Ectodermal cell (in vitro differentiated cells): ENCODE results near the gene FNIP1.
"Not testable (repeated sequence)": the region's sequence is repeated elsewhere in the genome, so short reads cannot be mapped to it uniquely, and the experiment has no call there.

Source experiments
- H3K27ac ChIP-seq: 2 replicates; pipeline ENCODE4 v1.7.0; 2013; ENCODE audit warnings: mild to moderate bottlenecking, low read depth, low read length; ENCODE audit not compliant: insufficient read depth, poor library complexity, severe bottlenecking
- H3K27me3 ChIP-seq: 2 replicates; pipeline ENCODE4 v1.7.0; 2013; ENCODE audit warnings: mild to moderate bottlenecking, low read length; ENCODE audit not compliant: insufficient read depth, control insufficient read depth, poor library complexity, severe bottlenecking
- H3K36me3 ChIP-seq: one replicate; pipeline ENCODE4 v1.7.0; 2013; ENCODE audit warnings: low read length; ENCODE audit not compliant: control insufficient read depth, insufficient read depth
- H3K4me1 ChIP-seq: one replicate; pipeline ENCODE4 v1.7.0; 2013; ENCODE audit warnings: low read length; ENCODE audit not compliant: control insufficient read depth, insufficient read depth
- H3K4me3 ChIP-seq: 2 replicates; pipeline ENCODE4 v1.7.0; 2013; ENCODE audit warnings: low read depth, low read length, control low read depth; ENCODE audit not compliant: insufficient read depth
- H3K9me3 ChIP-seq: 2 replicates; pipeline ENCODE4 v1.7.0; 2013; ENCODE audit warnings: mild to moderate bottlenecking, low read length, moderate library complexity; ENCODE audit not compliant: control insufficient read depth
- WGBS, 2 experiments: methylation state at CpG; one replicate each; pipeline ENCODE4 v1.1.7; 2013; ENCODE audit warnings: missing lambda C conversion rate in 2 of 2; 5-methylcytosine and 5-hydroxymethylcytosine counted together

Gene FNIP1

GRCh38 chr5:131694926-131695325 lies 101.9 kb downstream of the FNIP1 start:
- Histone ChIP-seq H3K27me3 (no peaks in the 10 kb centered on the region), H3K4me1 (no peaks in the 10 kb centered on the region), H3K4me3 (no peak overlapping the region), H3K27ac (no peak overlapping the region), H3K36me3 (peaks cover 5% of the 10 kb centered on the region), H3K9me3 (no peaks in the 10 kb centered on the region)
- WGBS, 2 experiments = 90 to 96% methylated on average over 4 of the region's 4 CpGs

- Histone ChIP-seq H3K4me3 (no peak overlapping the region), H3K36me3 (peaks cover 5% of the 10 kb centered on the region), H3K27ac (no peak overlapping the region), H3K27me3 (no peaks in the 10 kb centered on the region), H3K9me3 (no peaks in the 10 kb centered on the region), H3K4me1 (no peaks in the 10 kb centered on the region)
- 93 to 100% methylated on average over 1 of the region's 1 CpG for WGBS, 2 experiments
These were observed 102.9 kb downstream of the FNIP1 start for GRCh38 chr5:131693894-131694293.

- Histone ChIP-seq H3K9me3 (no peaks in the 10 kb centered on the region), H3K27me3 (no peaks in the 10 kb centered on the region), H3K4me3 (no peak overlapping the region), H3K27ac (no peak overlapping the region), H3K4me1 (no peaks in the 10 kb centered on the region), H3K36me3 (peaks cover 5% of the 10 kb centered on the region)
- WGBS, 2 experiments = 92 to 95% methylated on average over 7 of the region's 7 CpGs
These were observed 111.2 kb downstream of the FNIP1 start for GRCh38 chr5:131685516-131686171.

GRCh38 chr5:131684595-131684994 lies 112.2 kb downstream of the FNIP1 start:
- Histone ChIP-seq H3K27ac (no peak overlapping the region), H3K4me3 (no peak overlapping the region), H3K27me3 (no peaks in the 10 kb centered on the region), H3K9me3 (no peaks in the 10 kb centered on the region), H3K36me3 (no peaks in the 10 kb centered on the region), H3K4me1 (no peaks in the 10 kb centered on the region)

GRCh38 chr5:131684051-131684450 lies 112.8 kb downstream of the FNIP1 start:
- Histone ChIP-seq H3K27ac (no peak overlapping the region), H3K36me3 (no peaks in the 10 kb centered on the region), H3K27me3 (no peaks in the 10 kb centered on the region), H3K4me3 (no peak overlapping the region), H3K4me1 (no peaks in the 10 kb centered on the region), H3K9me3 (no peaks in the 10 kb centered on the region)
- WGBS, 2 experiments = 92 to 100% methylated on average over 1 of the region's 1 CpG

- Histone ChIP-seq H3K27me3 (no peaks in the 10 kb centered on the region), H3K4me3 (no peak overlapping the region), H3K4me1 (no peaks in the 10 kb centered on the region), H3K27ac (no peak overlapping the region), H3K9me3 (no peaks in the 10 kb centered on the region), H3K36me3 (no peaks in the 10 kb centered on the region)
- 97 to 100% methylated on average over 1 to 2 of the region's 2 CpGs for WGBS, 2 experiments
These were observed 114.0 kb downstream of the FNIP1 start for GRCh38 chr5:131682826-131683225.

- Histone ChIP-seq H3K27ac (no peak overlapping the region), H3K4me3 (no peak overlapping the region), H3K36me3 (no peaks in the 10 kb centered on the region), H3K27me3 (no peaks in the 10 kb centered on the region), H3K4me1 (no peaks in the 10 kb centered on the region), H3K9me3 (no peaks in the 10 kb centered on the region)
- WGBS, 2 experiments = 84 to 98% methylated on average over 4 to 5 of the region's 5 CpGs
These were observed 114.6 kb downstream of the FNIP1 start for GRCh38 chr5:131682175-131682574.

GRCh38 chr5:131679911-131680310 lies 116.9 kb downstream of the FNIP1 start:
- Histone ChIP-seq H3K4me3 (no peak overlapping the region), H3K27me3 (no peaks in the 10 kb centered on the region), H3K9me3 (no peaks in the 10 kb centered on the region), H3K36me3 (no peaks in the 10 kb centered on the region), H3K27ac (no peak overlapping the region), H3K4me1 (no peaks in the 10 kb centered on the region)
- 100% methylated on average over 1 of the region's 1 CpG for WGBS, 2 experiments

GRCh38 chr5:131678273-131678672 lies 118.5 kb downstream of the FNIP1 start:
- not testable (repeated sequence) for H3K36me3 ChIP-seq, H3K9me3 ChIP-seq, H3K4me1 ChIP-seq, H3K27ac ChIP-seq, H3K4me3 ChIP-seq, H3K27me3 ChIP-seq
- 96 to 98% methylated on average over 4 to 7 of the region's 10 CpGs for WGBS, 2 experiments

GRCh38 chr5:131677115-131677514 lies 119.7 kb downstream of the FNIP1 start:
- Histone ChIP-seq H3K27ac (no peak overlapping the region), H3K4me1 (no peaks in the 10 kb centered on the region), H3K4me3 (no peak overlapping the region), H3K9me3 (no peaks in the 10 kb centered on the region), H3K27me3 (no peaks in the 10 kb centered on the region), H3K36me3 (no peaks in the 10 kb centered on the region)
- WGBS, 2 experiments = 97 to 98% methylated on average over 3 of the region's 3 CpGs

- no peaks in the 10 kb centered on the region for H3K27me3 ChIP-seq
These were observed 124.0 kb downstream of the FNIP1 start for GRCh38 chr5:131672776-131673175.

More at GRCh38 chr5:131672776-131673175, 124.0 kb downstream of the FNIP1 start:
- no peaks in the 10 kb centered on the region for H3K36me3 ChIP-seq
- no peak overlapping the region for H3K27ac ChIP-seq
- no peaks in the 10 kb centered on the region for H3K4me1 ChIP-seq
- H3K9me3 ChIP-seq = no peaks in the 10 kb centered on the region
- no peak overlapping the region for H3K4me3 ChIP-seq
- 94 to 95% methylated on average over 6 of the region's 6 CpGs for WGBS, 2 experiments
